AG09309 (cell line): ENCODE data around the gene TMEM94.

Experiments
- DNase-seq: peaks from one replicate; pipeline ENCODE4 v3.0.0-alpha.2; 2010; ENCODE audit warnings: low read depth
- H3K4me3 ChIP-seq: 2 replicates; pipeline ENCODE4 v1.5.1; 2011; ENCODE audit warnings: mild to moderate bottlenecking, low read depth, low read length, moderate library complexity; ENCODE audit not compliant: control insufficient read depth
- CTCF ChIP-seq: IDR thresholded peaks from 2 replicates; pipeline ENCODE4 v1.5.1; 2011; ENCODE audit warnings: mild to moderate bottlenecking, low read depth, low read length, inconsistent platforms; ENCODE audit not compliant: insufficient read depth, control insufficient read depth; ENCODE audit errors: missing control alignments

The TMEM94 gene

DNA sequence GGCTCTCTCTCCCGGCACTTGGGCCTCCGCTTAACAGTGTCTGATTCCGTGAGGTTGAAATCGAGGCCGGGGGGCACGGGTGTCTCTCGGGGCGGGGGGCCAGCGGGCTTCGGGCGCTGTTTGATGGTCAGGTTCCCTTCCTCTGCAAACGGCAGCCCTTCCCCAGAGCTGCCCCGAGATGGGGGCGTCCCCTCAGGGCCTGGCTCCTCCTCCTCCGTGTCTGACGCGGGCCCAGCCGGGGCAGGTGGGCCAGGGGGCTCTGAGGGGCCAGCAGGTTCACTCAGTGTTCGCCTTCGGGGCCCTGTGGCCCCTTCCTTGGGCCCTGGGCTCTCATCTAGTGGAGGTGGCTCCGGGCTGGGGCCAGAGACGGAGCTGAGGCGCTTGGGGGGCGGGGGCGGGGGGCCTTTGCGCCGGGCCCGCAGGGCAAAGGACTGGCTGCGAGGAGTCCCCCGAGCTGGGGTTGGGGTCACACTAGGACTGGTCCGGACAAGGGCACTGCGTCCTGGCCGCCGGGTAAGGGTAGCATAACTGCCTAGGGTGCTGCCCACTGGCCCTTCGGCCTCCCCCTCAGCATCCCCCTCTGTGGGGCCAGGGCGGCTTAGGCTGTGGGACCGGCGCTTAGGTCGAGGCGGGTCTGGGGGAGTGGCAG is 45.8 kb downstream of the TMEM94 start:
- DNase-seq, result no peak
- no peak overlapping the region for H3K4me3 ChIP-seq
- no peak for TF ChIP-seq CTCF

DNA sequence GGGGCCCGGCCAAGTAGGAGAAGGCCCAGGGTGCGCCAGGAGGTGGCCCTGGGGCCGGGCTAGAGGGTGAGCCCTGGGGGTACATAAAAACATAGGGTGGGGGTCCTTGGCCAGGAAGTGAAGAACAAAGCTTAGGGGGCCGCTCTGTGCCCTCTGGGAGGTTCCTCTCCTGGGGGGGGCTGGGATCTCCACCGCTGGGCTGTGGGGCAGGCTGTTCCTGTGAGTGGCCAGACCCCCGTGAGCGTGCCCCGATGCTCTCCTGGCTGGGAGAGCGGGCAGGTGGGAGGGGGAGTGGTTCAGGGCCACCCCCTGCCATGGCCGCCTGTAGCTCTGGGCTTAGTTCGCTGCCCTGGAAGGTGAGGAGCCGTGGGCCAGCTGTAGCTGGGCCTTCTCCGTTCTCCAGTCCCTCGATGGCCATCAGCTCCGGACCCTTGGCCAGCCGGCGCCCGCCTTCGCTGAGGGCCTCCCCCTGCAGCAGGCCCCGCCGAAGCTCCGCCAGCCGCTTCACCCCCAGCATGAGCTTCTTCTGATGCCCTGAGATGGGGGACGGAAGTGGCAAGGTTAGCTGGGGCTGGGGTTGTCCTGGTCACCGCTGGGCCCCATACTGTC is 46.4 kb downstream of the TMEM94 start:
- DNase-seq, result no peak
- no peak overlapping the region for H3K4me3 ChIP-seq
- TF ChIP-seq CTCF, result no peak

DNA sequence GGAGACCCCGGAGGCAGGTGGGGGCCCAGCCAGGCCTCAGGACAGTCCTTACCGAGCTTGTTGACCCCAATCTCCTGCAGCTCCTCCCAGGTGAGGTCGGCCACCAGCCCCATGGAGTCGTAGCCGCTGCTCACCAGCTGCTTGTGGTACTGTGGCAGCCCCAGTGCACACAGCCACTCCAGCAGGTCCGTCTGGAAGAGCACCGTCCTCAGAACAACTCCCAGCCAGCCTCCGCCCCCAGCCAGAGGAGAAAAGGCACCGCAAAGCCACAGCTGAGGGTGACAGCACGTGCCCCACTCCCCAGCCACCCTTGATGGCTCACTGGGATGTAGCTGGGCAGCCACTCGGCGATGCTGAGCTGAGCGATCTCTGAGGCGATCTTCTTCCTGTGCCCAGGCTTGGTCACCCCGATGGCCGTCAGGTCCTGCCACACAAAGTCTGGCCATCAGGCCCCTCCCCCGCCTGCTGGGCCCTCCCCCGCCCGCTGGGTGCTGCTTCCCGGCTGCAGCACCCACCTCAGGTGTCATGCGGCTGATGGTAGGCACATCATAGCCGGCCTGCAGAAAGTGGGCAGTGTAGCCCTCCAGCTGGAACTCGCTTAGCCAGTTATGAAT is 47.0 kb downstream of the TMEM94 start:
- DNase-seq, result no peak
- H3K4me3 ChIP-seq, result no peak overlapping the region
- no peak for TF ChIP-seq CTCF

GRCh38 chr17:75503976-75504346 is 47.5 kb downstream of the TMEM94 start:
- TF ChIP-seq CTCF, result no peak
- DNase-seq, result no peak
- no peak overlapping the region for H3K4me3 ChIP-seq

GRCh38 chr17:75504347-75505151 is 48.1 kb downstream of the TMEM94 start:
- no peak overlapping the region for H3K4me3 ChIP-seq
- no peak for DNase-seq
- peak; percentile 71 for TF ChIP-seq CTCF

DNA sequence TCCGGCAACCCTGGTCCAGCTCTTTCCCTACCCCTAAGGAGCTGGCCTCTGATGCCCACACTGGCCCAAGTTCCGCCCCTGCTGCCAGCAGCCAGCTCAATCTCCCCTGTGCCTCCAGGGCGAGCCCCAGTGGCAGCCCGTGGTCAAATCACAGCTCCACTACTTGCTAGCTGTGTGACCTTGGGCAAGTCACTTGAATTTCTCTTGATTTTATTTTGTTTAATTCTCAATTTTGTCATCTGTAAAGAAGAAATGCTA is 48.6 kb downstream of the TMEM94 start:
- no peak for DNase-seq
- H3K4me3 ChIP-seq, result no peak overlapping the region

More for the DNA sequence above, 48.6 kb downstream of the TMEM94 start:
- TF ChIP-seq CTCF, result no peak
